ENCODE results near the gene TOMM20L.

DNA sequence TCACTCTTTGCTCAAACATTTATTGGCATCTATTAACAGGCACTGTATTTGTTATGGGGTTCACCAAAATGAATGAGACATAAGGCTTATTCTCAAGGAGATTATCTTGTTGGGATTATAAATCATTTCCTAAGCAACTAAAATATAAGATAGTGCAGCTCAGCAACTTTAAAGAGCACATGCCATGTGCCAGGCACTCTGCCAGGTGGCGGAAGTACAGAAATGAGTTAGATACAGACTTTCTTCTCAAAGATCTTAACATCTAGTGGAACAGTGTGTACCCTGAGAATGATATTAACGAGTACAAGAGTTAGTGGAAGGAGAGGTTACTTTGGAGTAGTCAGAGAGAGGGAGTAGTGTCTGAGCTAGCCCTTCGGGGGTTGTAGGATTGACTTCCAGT, 28.4 kb upstream of the TOMM20L start:
- TF ChIP-seq, protein P1, sequence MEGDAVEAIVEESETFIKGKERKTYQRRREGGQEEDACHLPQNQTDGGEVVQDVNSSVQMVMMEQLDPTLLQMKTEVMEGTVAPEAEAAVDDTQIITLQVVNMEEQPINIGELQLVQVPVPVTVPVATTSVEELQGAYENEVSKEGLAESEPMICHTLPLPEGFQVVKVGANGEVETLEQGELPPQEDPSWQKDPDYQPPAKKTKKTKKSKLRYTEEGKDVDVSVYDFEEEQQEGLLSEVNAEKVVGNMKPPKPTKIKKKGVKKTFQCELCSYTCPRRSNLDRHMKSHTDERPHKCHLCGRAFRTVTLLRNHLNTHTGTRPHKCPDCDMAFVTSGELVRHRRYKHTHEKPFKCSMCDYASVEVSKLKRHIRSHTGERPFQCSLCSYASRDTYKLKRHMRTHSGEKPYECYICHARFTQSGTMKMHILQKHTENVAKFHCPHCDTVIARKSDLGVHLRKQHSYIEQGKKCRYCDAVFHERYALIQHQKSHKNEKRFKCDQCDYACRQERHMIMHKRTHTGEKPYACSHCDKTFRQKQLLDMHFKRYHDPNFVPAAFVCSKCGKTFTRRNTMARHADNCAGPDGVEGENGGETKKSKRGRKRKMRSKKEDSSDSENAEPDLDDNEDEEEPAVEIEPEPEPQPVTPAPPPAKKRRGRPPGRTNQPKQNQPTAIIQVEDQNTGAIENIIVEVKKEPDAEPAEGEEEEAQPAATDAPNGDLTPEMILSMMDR (IDR thresholded peaks at IDR 0.05; ENCODE audit: insufficient read depth, low read length, poor library complexity, severe bottlenecking), result no peak
- no peak for TF ChIP-seq EZH2phosphoT487 (conservative IDR thresholded peaks at IDR 0.05; ENCODE audit: low read length)

Measured in SU-DHL-6 (cell line).